GM18498 (cell line): Measurements from ENCODE around the gene TTC29.
"Not testable (repeated sequence)": the region's sequence is repeated elsewhere in the genome, so short reads cannot be mapped to it uniquely, and the experiment has no call there.

Source experiments
- ATAC-seq: cut with Tn5 transposase; IDR thresholded peaks from one replicate; pipeline ENCODE4 v1.9.1; 2021; ENCODE audit warnings: mild to moderate bottlenecking, moderate library complexity; ENCODE audit not compliant: unreplicated experiment

The TTC29 gene

DNA sequence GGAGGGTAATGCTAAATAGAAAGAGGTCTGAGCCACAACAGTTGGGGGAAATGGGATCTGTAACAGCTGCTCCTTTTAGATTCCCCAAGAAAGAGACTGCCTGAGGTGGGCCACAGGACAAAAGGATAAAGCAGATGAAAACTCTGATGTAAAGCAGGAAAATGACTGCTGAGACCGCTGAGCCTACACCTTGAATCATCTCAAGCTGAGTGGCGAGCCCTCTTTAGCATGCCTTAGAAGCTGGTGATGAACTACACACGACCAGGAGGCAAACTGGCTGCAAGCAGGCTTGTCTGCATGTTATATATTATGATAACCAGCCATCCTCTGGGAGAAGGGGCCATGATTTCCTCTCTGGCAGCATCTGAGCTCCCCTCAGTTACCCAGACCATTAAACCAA is 88.4 kb downstream of the TTC29 start:
- no peak for ATAC-seq

- ATAC-seq: no peak
Observed at GRCh38 chr4:146855761-146856160, 89.9 kb downstream of the TTC29 start.

- ATAC-seq: no peak
Observed at GRCh38 chr4:146852360-146852759, 93.3 kb downstream of the TTC29 start.

- ATAC-seq: no peak
Observed at GRCh38 chr4:146847345-146847744, 98.3 kb downstream of the TTC29 start.

GRCh38 chr4:146846882-146847281 is 98.8 kb downstream of the TTC29 start:
- ATAC-seq: no peak

DNA sequence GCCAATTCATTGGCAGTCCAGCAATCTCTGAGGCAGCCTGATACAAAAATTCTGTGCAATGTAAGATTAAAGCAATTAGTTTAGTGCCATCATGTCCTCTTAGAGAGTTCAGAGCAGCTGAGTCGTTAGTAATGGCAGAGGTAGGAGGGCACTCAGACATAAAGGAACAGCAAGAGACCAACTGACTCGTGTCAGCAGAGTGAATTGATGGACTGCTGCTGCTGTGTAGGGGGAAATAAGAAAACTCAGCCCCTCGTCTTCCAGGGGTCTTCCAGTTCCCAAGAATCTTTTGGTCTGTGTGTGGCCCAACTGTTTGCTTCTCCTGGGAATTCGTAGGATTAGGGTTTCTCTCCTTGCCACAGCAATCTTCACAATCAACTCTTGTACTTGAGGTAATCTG is 100.9 kb downstream of the TTC29 start:
- no peak for ATAC-seq

GRCh38 chr4:146842876-146843275 is 102.8 kb downstream of the TTC29 start:
- ATAC-seq: no peak

GRCh38 chr4:146840731-146841130 is 104.9 kb downstream of the TTC29 start:
- ATAC-seq: no peak

DNA sequence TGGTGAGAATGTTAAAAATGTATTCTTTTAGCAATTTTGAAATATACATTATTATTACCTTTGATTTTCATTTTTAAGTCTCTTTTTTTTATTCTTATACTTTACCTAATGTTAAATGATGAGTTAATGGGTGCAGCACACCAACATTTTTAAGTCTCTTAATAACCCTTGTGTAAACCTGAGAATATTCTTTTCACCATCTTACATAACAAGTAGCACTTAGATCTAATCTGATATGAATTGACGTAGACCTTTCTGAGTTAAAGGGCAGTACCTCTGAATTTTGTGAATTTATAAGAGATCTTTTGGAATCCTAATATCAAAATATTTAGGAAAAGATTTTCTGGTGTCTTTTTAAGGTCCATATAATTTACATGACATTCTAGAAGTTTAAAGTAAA is 110.6 kb downstream of the TTC29 start:
- ATAC-seq: no peak

DNA sequence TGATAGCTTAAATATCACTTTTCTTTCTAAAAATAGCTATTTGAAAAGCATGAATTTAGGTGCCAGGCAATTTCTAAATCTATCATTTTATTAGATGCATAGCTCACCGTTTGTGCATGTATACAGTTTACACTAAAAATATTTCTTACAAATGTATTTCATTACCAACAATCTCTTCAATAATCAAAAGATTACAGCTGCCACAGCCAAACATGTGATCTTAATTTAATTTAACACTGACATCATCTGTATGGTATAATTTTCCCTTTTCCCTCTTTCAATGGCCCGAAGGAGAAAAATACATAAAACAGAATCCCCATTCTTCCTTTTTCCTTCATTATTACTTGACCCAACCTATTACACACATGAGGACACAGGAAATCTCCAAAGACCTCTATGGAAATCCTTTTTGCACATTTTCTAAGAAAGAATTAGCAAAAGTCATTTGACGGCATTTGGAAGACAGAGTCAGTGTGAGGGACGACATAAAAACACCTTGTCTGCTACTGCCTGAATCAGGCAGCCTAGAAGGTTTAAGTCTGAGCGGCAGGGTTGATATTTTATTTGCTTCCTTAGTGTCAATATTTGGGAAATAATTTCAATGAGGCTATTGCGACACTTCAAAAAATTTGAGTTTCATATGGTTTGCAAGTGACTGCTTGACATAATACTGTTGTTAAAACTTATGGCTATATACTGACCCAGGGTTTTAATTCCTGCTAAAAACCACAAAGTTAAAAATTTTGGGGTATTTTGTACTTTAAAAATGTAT is 111.2 kb downstream of the TTC29 start:
- ATAC-seq: no peak

GRCh38 chr4:146833530-146833929 is 112.1 kb downstream of the TTC29 start:
- no peak for ATAC-seq

GRCh38 chr4:146822980-146823379 is 122.7 kb downstream of the TTC29 start:
- ATAC-seq: not testable (repeated sequence)

- ATAC-seq: no peak
Observed at GRCh38 chr4:146814750-146815149, 130.9 kb downstream of the TTC29 start.

DNA sequence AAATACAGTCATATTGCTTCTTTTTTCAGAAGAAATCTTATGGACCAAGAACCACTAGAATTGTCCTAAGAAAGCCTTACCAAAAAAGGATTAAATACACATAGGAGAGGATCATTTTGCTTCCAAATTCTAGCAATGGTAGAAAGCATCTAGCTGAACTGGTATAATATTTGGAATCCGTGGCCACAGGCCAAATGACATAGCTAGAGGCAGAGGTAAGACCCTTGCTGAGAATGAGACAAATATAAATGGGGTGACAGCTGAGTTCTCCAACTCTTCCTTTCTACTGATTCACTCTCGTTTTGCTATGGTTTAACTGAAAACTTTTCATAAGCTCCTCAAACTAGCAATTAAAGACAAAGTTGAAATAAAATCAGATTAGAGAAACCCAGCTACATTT is 150.0 kb downstream of the TTC29 start:
- no peak for ATAC-seq

DNA sequence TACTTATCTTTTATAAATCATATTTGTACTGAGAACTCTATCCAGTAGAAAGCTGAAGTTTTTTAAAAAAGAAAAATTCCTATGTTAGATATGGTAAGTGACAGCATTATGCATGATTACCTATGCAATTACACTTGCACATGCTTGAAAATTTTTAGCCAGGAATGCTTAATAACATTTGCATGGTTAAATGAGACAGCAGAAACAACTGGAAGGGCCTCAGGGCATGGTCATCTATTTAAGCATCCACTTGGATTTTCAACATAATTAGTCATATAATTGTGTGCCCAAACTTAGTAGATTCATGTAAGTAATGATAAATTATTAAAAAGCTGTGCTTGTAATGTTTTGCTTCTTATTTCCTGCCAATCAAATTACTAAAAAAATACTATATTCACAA is 151.9 kb downstream of the TTC29 start:
- no peak for ATAC-seq

- ATAC-seq: no peak
Observed at GRCh38 chr4:146791439-146791838, 154.2 kb downstream of the TTC29 start.

- ATAC-seq: no peak
Observed at GRCh38 chr4:146790515-146790914, 155.1 kb downstream of the TTC29 start.

DNA sequence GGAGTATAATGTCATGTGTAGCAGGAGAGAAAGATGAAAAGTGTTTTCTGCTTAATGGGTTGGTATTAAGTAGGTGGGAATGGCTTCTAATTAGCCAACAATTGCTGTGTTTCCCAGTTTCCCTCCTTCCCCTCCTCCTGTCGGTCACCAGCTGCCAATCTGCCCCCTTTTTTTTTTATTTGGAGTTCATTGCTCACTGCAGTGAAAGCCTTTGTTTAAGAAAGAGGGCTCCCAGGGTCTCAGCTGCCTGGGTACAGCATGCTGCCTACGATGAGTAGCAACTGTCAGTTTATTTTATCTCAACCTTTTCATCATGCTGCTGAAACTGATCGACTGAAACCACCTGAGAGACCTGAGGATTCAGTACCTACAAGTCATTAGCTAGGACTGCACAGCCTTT is 157.9 kb downstream of the TTC29 start:
- no peak for ATAC-seq

DNA sequence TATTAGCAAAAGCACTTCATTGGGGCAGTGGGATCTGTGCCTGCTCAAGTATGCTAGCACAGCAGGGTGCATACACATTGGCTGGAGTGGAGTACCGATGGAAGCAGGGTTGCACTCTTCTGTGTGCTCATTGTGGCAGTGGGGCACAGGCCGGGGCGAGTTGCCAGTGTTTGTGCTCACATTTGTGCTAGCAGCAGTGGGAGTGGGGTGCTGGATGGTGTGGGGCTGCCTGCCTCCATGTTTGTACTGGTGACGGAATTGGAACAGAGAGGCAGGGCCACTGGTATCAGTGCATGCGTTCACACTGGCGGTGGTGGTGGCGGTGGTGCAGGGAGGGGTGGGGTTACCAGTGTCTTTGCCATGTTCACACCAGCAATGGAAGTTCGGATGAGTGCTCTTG is 169.0 kb downstream of the TTC29 start:
- no peak for ATAC-seq

DNA sequence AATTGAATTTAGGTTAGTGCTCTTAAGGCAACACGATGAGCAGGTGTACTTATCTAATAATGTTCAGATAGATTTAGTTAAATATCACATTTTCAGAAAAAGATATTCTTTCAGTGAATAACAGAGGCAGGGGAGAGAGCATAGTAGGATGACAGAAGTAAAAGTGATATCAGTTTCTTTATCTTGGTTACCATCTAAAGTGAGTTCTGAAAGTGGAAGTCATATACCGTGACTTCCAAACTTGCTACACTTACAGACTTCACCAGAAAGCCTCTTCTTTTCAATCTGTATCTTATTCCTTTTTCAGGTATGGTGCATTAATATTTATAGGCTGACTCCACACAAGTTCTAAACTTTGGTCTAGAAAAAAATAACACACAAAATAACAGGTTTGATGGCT is 182.1 kb downstream of the TTC29 start:
- peak; percentile 54 for ATAC-seq

- no peak for ATAC-seq
Observed at GRCh38 chr4:146762016-146762415, 183.6 kb downstream of the TTC29 start.

- ATAC-seq: no peak
Observed at GRCh38 chr4:146742416-146742815, 203.2 kb downstream of the TTC29 start.

- no peak for ATAC-seq
Observed at GRCh38 chr4:146739182-146739581, 206.5 kb downstream of the TTC29 start.
